ENCODE data around the gene SLCO2A1. TPM values are rescaled to one million over a fixed set of nuclear protein-coding genes. Genes with fewer than 3 reads are reported as not detected.

Gene SLCO2A1
- polyA plus RNA-seq, 1 donor (not counting 4 experiments of a cell fraction or from before 2014, with no cell fraction given) = 0.80 TPM

- FAIRE-seq = no peak
- Histone ChIP-seq H2AFZ (ENCODE audit: control insufficient read depth, low read length) (no peak overlapping the region), H3K9ac (ENCODE audit: control insufficient read depth, extremely low read depth, insufficient read depth, low read length) (no peak overlapping the region), H3K4me1 (ENCODE audit: control insufficient read depth, extremely low read depth, insufficient read depth, low read length) (no peaks in the 10 kb centered on the region), H4K20me1 (ENCODE audit: control insufficient read depth, extremely low read depth, insufficient read depth, low read length) (no peaks in the 10 kb centered on the region), H3K4me3 (ENCODE audit: control insufficient read depth in 2 of 3, extremely low read depth in 1 of 3, insufficient read depth in 2 of 3, low read depth in 1 of 3, low read length in 3 of 3) (no peak overlapping the region), H3K9me3 (ENCODE audit: control insufficient read depth, low read depth, low read length) (no peaks in the 10 kb centered on the region), H3K36me3 (ENCODE audit: control insufficient read depth in 2 of 2, extremely low read depth in 1 of 2, insufficient read depth in 2 of 2, low read length in 2 of 2) (no peaks in the 10 kb centered on the region), H3K9me1 (ENCODE audit: control insufficient read depth, extremely low read depth, insufficient read depth, low read length) (no peaks in the 10 kb centered on the region), H3K4me2 (ENCODE audit: control insufficient read depth, extremely low read depth, insufficient read depth, low read depth, low read length) (no peak overlapping the region), H3K79me2 (ENCODE audit: control insufficient read depth, insufficient read depth, low read length) (no peaks in the 10 kb centered on the region), H3K27ac (ENCODE audit: control insufficient read depth, insufficient read depth, low read length) (no peak overlapping the region), H3K27me3 (ENCODE audit: control insufficient read depth, extremely low read depth, insufficient read depth, low read length) (peaks cover 41% of the 10 kb centered on the region)
- no peak for TF ChIP-seq EZH2 (IDR thresholded peaks at IDR 0.05; ENCODE audit: low read length)
- TF ChIP-seq CTCF (optimal IDR thresholded peaks at IDR 0.05 in 1 of 3, IDR thresholded peaks at IDR 0.05 in 1 of 3, conservative IDR thresholded peaks at IDR 0.05 in 1 of 3; ENCODE audit: extremely low read depth in 1 of 3, insufficient read depth in 2 of 3, low read length in 3 of 3) = no peak
- DNase-seq (ENCODE audit: low read depth, low spot score) = no peak
- dilution Hi-C loops (cut with MboI; ENCODE audit: extremely low pct_ligation_motif_present, low sequenced_read_pairs) = no loop called here
Observed at GRCh38 chr3:133925960-133926735, 103.6 kb downstream of the SLCO2A1 start.

- H3K36me3 ChIP-seq (ENCODE audit: control insufficient read depth in 2 of 2, extremely low read depth in 1 of 2, insufficient read depth in 2 of 2, low read length in 2 of 2) = no peaks in the 10 kb centered on the region
- H3K9ac ChIP-seq (ENCODE audit: control insufficient read depth, extremely low read depth, insufficient read depth, low read length) = no peak overlapping the region
- FAIRE-seq (no peak), DNase-seq (ENCODE audit: low read depth, low spot score) (no peak)
- peaks cover 34% of the 10 kb centered on the region for H3K27me3 ChIP-seq (ENCODE audit: control insufficient read depth, extremely low read depth, insufficient read depth, low read length)
- H4K20me1 ChIP-seq (ENCODE audit: control insufficient read depth, extremely low read depth, insufficient read depth, low read length) = no peaks in the 10 kb centered on the region
- no peak overlapping the region for H3K4me2 ChIP-seq (ENCODE audit: control insufficient read depth, extremely low read depth, insufficient read depth, low read depth, low read length)
- no peak overlapping the region for H3K27ac ChIP-seq (ENCODE audit: control insufficient read depth, insufficient read depth, low read length)
- TF ChIP-seq CTCF (optimal IDR thresholded peaks at IDR 0.05 in 1 of 3, IDR thresholded peaks at IDR 0.05 in 1 of 3, conservative IDR thresholded peaks at IDR 0.05 in 1 of 3; ENCODE audit: extremely low read depth in 1 of 3, insufficient read depth in 2 of 3, low read length in 3 of 3) = no peak
- TF ChIP-seq EZH2 (IDR thresholded peaks at IDR 0.05; ENCODE audit: low read length) = no peak
- dilution Hi-C loops (cut with MboI; ENCODE audit: extremely low pct_ligation_motif_present, low sequenced_read_pairs) = no loop called here
- H2AFZ ChIP-seq (ENCODE audit: control insufficient read depth, low read length) = no peak overlapping the region
- no peaks in the 10 kb centered on the region for H3K79me2 ChIP-seq (ENCODE audit: control insufficient read depth, insufficient read depth, low read length)
- H3K9me1 ChIP-seq (ENCODE audit: control insufficient read depth, extremely low read depth, insufficient read depth, low read length) = no peaks in the 10 kb centered on the region
- no peak overlapping the region for H3K4me3 ChIP-seq (ENCODE audit: control insufficient read depth in 2 of 3, extremely low read depth in 1 of 3, insufficient read depth in 2 of 3, low read depth in 1 of 3, low read length in 3 of 3)
- no peaks in the 10 kb centered on the region for H3K9me3 ChIP-seq (ENCODE audit: control insufficient read depth, low read depth, low read length)
- H3K4me1 ChIP-seq (ENCODE audit: control insufficient read depth, extremely low read depth, insufficient read depth, low read length) = no peaks in the 10 kb centered on the region
Observed at GRCh38 chr3:133924041-133924440, 105.7 kb downstream of the SLCO2A1 start.

All from keratinocyte (primary cell).